Activated B cell treated with CpG ODN at 0.5 μM for 24 hours (primary cell): ENCODE results near the gene KCNMA1. TPM values are rescaled to one million over a fixed set of nuclear protein-coding genes. Genes with fewer than 3 reads are reported as not detected.

ENCODE experiments used
- ATAC-seq: fragments of 200-7000 bp; cut with Tn5 transposase; one replicate; pipeline ENCODE4 v1.10.0; 2021; ENCODE audit warnings: low read depth, mild to moderate bottlenecking, moderate library complexity
- CTCF ChIA-PET: fragments of 350-600 bp; sonication (Branson Sonifier 250); formaldehyde crosslinking; loops from one replicate; lab custom pipeline; 2021; ENCODE audit warnings: antibody characterized with exemption; lab: Charles Lee
- POLR2A ChIA-PET: fragments of 350-600 bp; sonication (Branson Sonifier 250); formaldehyde crosslinking; loops from one replicate; lab custom pipeline; 2021; ENCODE audit warnings: antibody characterized with exemption; lab: Charles Lee
- DNase-seq: peaks from one replicate; pipeline ENCODE4 v3.0.0; 2022
- H3K27ac Mint-ChIP-seq: one replicate; pipeline ENCODE4 v1.8.0; 2020; ENCODE audit warnings: mixed read lengths
- H3K27me3 Mint-ChIP-seq: one replicate; pipeline ENCODE4 v1.8.0; 2021; ENCODE audit warnings: mixed read lengths
- H3K36me3 Mint-ChIP-seq: one replicate; pipeline ENCODE4 v1.8.0; 2021; ENCODE audit warnings: low read depth, mixed read lengths
- H3K4me1 Mint-ChIP-seq: one replicate; pipeline ENCODE4 v1.8.0; 2021; ENCODE audit warnings: mixed read lengths
- H3K4me3 Mint-ChIP-seq: one replicate; pipeline ENCODE4 v1.8.0; 2020; ENCODE audit warnings: mild to moderate bottlenecking, mixed read lengths
- H3K9me3 Mint-ChIP-seq: one replicate; pipeline ENCODE4 v1.8.0; 2020; ENCODE audit warnings: mixed read lengths
- CTCF ChIP-seq: fragments of 200-600 bp; IDR thresholded peaks from one replicate; pipeline ENCODE4 v1.8.0; 2022; ENCODE audit warnings: antibody characterized with exemption, mild to moderate bottlenecking
- intact Hi-C: fragments of 100-400 bp; cut with micrococcal nuclease; formaldehyde crosslinking; loops from one replicate; pipeline ENCODE4 v1.15.1; 2024
- total RNA-seq: library from RNA; stranded (reverse); gene quantifications from 2 replicates; pipeline ENCODE4 v1.2.3, GENCODE V29; 2022

The KCNMA1 gene
- total RNA-seq, 1 donor from 2014 or later = 3.7 TPM

DNA sequence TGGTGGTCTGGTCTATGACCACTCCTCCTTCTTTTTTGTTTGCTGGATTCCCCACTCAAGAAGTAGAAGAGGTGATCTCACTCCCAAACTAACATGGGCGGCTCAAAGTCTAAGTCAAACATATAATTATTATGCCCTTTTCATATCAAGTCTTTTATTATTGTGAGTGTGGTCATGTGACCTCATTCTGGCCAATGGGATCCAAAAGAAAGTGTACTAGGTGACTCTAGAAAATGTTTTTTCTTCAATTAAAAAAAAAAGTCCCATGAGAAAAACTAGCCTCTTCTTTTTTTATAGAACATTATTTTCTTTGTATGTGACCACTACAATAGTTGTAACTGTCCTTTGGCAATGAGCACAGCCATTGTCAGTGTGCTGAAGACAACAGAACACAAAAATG is 772.7 kb downstream of the KCNMA1 start:
- intact Hi-C loops = no loop called here
- H3K9me3 Mint-ChIP-seq = no peaks in the 10 kb centered on the region
- no peak for TF ChIP-seq CTCF
- DNase-seq (no peak), ATAC-seq (no peak)
- ChIA-PET POLR2A (no interaction called here), CTCF (no interaction called here)
- no peaks in the 10 kb centered on the region for H3K36me3 Mint-ChIP-seq
- no peaks in the 10 kb centered on the region for H3K27me3 Mint-ChIP-seq
- no peaks in the 10 kb centered on the region for H3K4me1 Mint-ChIP-seq
- no peak overlapping the region for H3K27ac Mint-ChIP-seq
- no peak overlapping the region for H3K4me3 Mint-ChIP-seq

GRCh38 chr10:76858721-76859120 is 778.9 kb downstream of the KCNMA1 start:
- no peak overlapping the region for H3K4me3 Mint-ChIP-seq
- peaks cover 4% of the 10 kb centered on the region for H3K9me3 Mint-ChIP-seq
- TF ChIP-seq CTCF = no peak
- H3K36me3 Mint-ChIP-seq = no peaks in the 10 kb centered on the region
- ATAC-seq (no peak), DNase-seq (no peak)
- no peak overlapping the region for H3K27ac Mint-ChIP-seq
- no peaks in the 10 kb centered on the region for H3K27me3 Mint-ChIP-seq
- POLR2A ChIA-PET = no interaction called here
- CTCF ChIA-PET = no interaction called here
- intact Hi-C loops = no loop called here
- peaks cover 3% of the 10 kb centered on the region for H3K4me1 Mint-ChIP-seq

DNA sequence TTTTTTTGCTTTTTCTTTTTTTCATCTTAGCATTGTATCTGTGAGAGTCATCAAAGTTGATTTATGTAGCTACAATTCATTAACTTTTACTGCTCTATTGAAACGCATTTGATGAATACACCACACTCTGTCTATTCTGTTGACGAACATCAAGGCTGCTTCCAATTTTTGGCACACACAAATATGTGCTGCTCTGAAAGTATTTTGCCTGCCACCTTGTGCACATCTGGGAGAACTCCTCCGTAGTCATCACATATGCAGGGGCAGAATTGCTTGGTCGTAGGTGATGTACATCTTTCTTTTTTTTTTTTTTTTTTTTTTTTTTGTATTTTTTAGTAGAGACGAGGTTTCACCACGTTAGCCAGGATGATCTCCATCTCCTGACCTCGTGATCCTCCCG is 796.8 kb downstream of the KCNMA1 start:
- ATAC-seq = no peak
- CTCF ChIA-PET = no interaction called here
- Mint-ChIP-seq H3K27me3 (peaks cover 3% of the 10 kb centered on the region), H3K27ac (no peak overlapping the region), H3K9me3 (peaks cover 3% of the 10 kb centered on the region), H3K4me1 (no peaks in the 10 kb centered on the region), H3K4me3 (no peak overlapping the region), H3K36me3 (no peaks in the 10 kb centered on the region)
- no peak for TF ChIP-seq CTCF
- intact Hi-C loops = no loop called here
- POLR2A ChIA-PET = no interaction called here
- no peak for DNase-seq

GRCh38 chr10:76839276-76839675 is 798.3 kb downstream of the KCNMA1 start:
- DNase-seq = no peak
- TF ChIP-seq CTCF = no peak
- H3K36me3 Mint-ChIP-seq = no peaks in the 10 kb centered on the region
- peaks cover 3% of the 10 kb centered on the region for H3K9me3 Mint-ChIP-seq
- H3K4me1 Mint-ChIP-seq = no peaks in the 10 kb centered on the region
- no peak overlapping the region for H3K27ac Mint-ChIP-seq
- CTCF ChIA-PET = no interaction called here
- POLR2A ChIA-PET = no interaction called here
- no peak for ATAC-seq
- peaks cover 3% of the 10 kb centered on the region for H3K27me3 Mint-ChIP-seq
- intact Hi-C loops = no loop called here
- no peak overlapping the region for H3K4me3 Mint-ChIP-seq

DNA sequence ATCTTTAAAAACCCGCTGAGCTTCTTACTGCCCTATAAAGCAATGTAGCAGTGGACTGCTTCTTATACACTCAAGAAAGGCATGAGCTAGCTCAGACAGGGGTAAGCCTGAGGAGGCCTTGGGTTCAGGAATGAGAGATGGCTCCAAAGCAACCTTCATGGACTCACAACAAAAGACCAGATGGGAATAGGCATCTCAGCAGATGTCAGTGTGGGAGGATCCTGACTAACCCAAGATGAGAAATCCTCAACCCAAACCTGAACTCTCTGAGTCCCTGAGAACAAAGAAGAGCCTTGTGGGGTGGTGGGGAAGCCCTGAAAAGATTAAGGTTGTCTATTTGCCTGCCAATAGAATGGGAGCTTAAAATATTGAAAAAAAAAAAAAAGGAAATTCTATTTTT is 807.4 kb downstream of the KCNMA1 start:
- Mint-ChIP-seq H3K4me3 (no peak overlapping the region), H3K9me3 (no peaks in the 10 kb centered on the region), H3K36me3 (no peaks in the 10 kb centered on the region), H3K27me3 (no peaks in the 10 kb centered on the region), H3K4me1 (no peaks in the 10 kb centered on the region), H3K27ac (no peak overlapping the region)
- intact Hi-C loops = no loop called here
- POLR2A ChIA-PET = no interaction called here
- CTCF ChIA-PET = no interaction called here
- ATAC-seq = no peak
- no peak for DNase-seq
- no peak for TF ChIP-seq CTCF
